Breast epithelium (tissue), 4 donors: Measurements from ENCODE around the gene LDLRAD4. TPM values are rescaled to one million over a fixed set of nuclear protein-coding genes. Genes with fewer than 3 reads are reported as not detected.

Experiments used
- DNase-seq, 2 donors: peaks; one replicate each; pipeline ENCODE4 v3.0.0-alpha.2; 2019; ENCODE audit warnings: low spot score in 2 of 2
- H3K27ac ChIP-seq, 2 donors: fragments of 200-600 bp; sonication (generic) in 1 of 2; one replicate each; pipeline ENCODE4 v1.5.1; 2016 to 2019; ENCODE audit warnings: mild to moderate bottlenecking in 1 of 2
- H3K27me3 ChIP-seq, 2 donors: fragments of 200-600 bp; sonication (generic) in 1 of 2; one replicate each; pipeline versions ENCODE4 v1.5.1 to v1.6.0; 2017 to 2019; ENCODE audit warnings: control low read depth in 1 of 2, mild to moderate bottlenecking in 1 of 2
- H3K36me3 ChIP-seq: fragments of 200-600 bp; one replicate; pipeline ENCODE4 v1.5.1; 2019
- H3K4me1 ChIP-seq, 2 donors: fragments of 200-600 bp; sonication (generic); one replicate each; pipeline ENCODE4 v1.5.1; 2016 to 2019; ENCODE audit warnings: control low read depth in 1 of 2
- H3K4me3 ChIP-seq, 3 donors: fragments of 200-600 bp; sonication (generic); 1 replicate in 2 of 3; 2 replicates in 1 of 3; pipeline ENCODE4 v1.5.1; 2016 to 2019; ENCODE audit warnings: mild to moderate bottlenecking in 3 of 3, moderate library complexity in 2 of 3
- H3K9me3 ChIP-seq, 2 donors: fragments of 200-600 bp; sonication (generic) in 1 of 2; one replicate each; pipeline ENCODE4 v1.5.1; 2016 to 2019; ENCODE audit warnings: control low read depth in 1 of 2
- CTCF ChIP-seq, 3 donors: fragments of 450-650 bp; IDR thresholded peaks; one replicate each; pipeline ENCODE4 v1.5.1; 2016 to 2017; ENCODE audit warnings: antibody characterized with exemption in 3 of 3, mild to moderate bottlenecking in 3 of 3, moderate library complexity in 3 of 3
- POLR2A ChIP-seq: fragments of 450-650 bp; IDR thresholded peaks from one replicate; pipeline ENCODE4 v1.6.1; 2016; ENCODE audit warnings: antibody characterized with exemption, mild to moderate bottlenecking, moderate library complexity
- POLR2AphosphoS5 ChIP-seq, 3 donors: sonication (generic); formaldehyde crosslinking; IDR thresholded peaks; one replicate each; pipeline ENCODE4 v1.6.1; 2017; ENCODE audit warnings: antibody characterized with exemption in 3 of 3
- intact Hi-C: fragments of 100-400 bp; cut with DNase I; formaldehyde crosslinking; loops from one replicate; pipeline ENCODE4 v1.15.1; 2023; ENCODE audit warnings: low total_unique reads
- total RNA-seq, 3 donors: library from RNA; depleted of rRNA; stranded (reverse); fragments of >200 nt; gene quantifications; one replicate each; pipeline ENCODE4 v1.1.0, GENCODE V29; 2016

The LDLRAD4 gene
- total RNA-seq, 3 donors from 2014 or later: 28.5 to 94.3 (median 42.9) TPM

- no peak for TF ChIP-seq POLR2A
- TF ChIP-seq POLR2AphosphoS5 (IDR thresholded peaks at IDR 0.05): no peak
- no peak for TF ChIP-seq CTCF (IDR thresholded peaks at IDR 0.05)
- Histone ChIP-seq H3K27ac (no peak overlapping the region), H3K4me3 (no peak overlapping the region), H3K9me3 (no peaks in the 10 kb centered on the region), H3K36me3 (no peaks in the 10 kb centered on the region), H3K27me3 (no peaks in the 10 kb centered on the region), H3K4me1 (no peaks in the 10 kb centered on the region)
- intact Hi-C loops: no loop called here
- DNase-seq: peak in 1 of 2 donors; percentile 4
Observed at GRCh38 chr18:13527730-13528129, 309.2 kb downstream of the LDLRAD4 start.

- Histone ChIP-seq H3K9me3 (no peaks in the 10 kb centered on the region), H3K27me3 (no peaks in the 10 kb centered on the region), H3K27ac (no peak overlapping the region), H3K4me1 (no peaks in the 10 kb centered on the region), H3K4me3 (no peak overlapping the region), H3K36me3 (no peaks in the 10 kb centered on the region)
- peak in 1 of 2 donors; percentile 7 for DNase-seq
- intact Hi-C loops: no loop called here
- TF ChIP-seq CTCF (IDR thresholded peaks at IDR 0.05): no peak
- no peak for TF ChIP-seq POLR2A
- no peak for TF ChIP-seq POLR2AphosphoS5 (IDR thresholded peaks at IDR 0.05)
Observed at GRCh38 chr18:13528739-13529392, 310.3 kb downstream of the LDLRAD4 start.

GRCh38 chr18:13530033-13530878, 311.7 kb downstream of the LDLRAD4 start:
- Histone ChIP-seq H3K27ac (peak overlapping the region in 1 of 2 donors; percentile 55), H3K27me3 (no peaks in the 10 kb centered on the region), H3K36me3 (no peaks in the 10 kb centered on the region), H3K9me3 (no peaks in the 10 kb centered on the region), H3K4me1 (no peaks in the 10 kb centered on the region), H3K4me3 (peak overlapping the region in 1 of 3 donors; percentile 8)
- no peak for DNase-seq
- TF ChIP-seq POLR2A (no peak), CTCF (IDR thresholded peaks at IDR 0.05) (no peak), POLR2AphosphoS5 (IDR thresholded peaks at IDR 0.05) (no peak)
- intact Hi-C loops: no loop called here

- peak in 1 of 2 donors; percentile 35 for DNase-seq
- H3K27ac ChIP-seq: peak overlapping the region in 1 of 2 donors; percentile 55
- intact Hi-C loops: no loop called here
Observed at GRCh38 chr18:13530879-13531387, 312.4 kb downstream of the LDLRAD4 start.

More at GRCh38 chr18:13530879-13531387, 312.4 kb downstream of the LDLRAD4 start:
- no peaks in the 10 kb centered on the region for H3K9me3 ChIP-seq
- H3K4me3 ChIP-seq: no peak overlapping the region
- H3K27me3 ChIP-seq: no peaks in the 10 kb centered on the region
- no peaks in the 10 kb centered on the region for H3K36me3 ChIP-seq
- H3K4me1 ChIP-seq: no peaks in the 10 kb centered on the region
- peak in 2 of 3 donors; percentile 34 to 35 for TF ChIP-seq CTCF (IDR thresholded peaks at IDR 0.05)
- no peak for TF ChIP-seq POLR2A
- peak in 1 of 3 donors; percentile 24 for TF ChIP-seq POLR2AphosphoS5 (IDR thresholded peaks at IDR 0.05)
